Islet precursor cell (in vitro differentiated cells): ENCODE measurements around the gene UBL3.

Experiments used
- DNase-seq: peaks from one replicate; pipeline ENCODE4 v3.0.0-alpha.2; 2018

Gene UBL3

DNA sequence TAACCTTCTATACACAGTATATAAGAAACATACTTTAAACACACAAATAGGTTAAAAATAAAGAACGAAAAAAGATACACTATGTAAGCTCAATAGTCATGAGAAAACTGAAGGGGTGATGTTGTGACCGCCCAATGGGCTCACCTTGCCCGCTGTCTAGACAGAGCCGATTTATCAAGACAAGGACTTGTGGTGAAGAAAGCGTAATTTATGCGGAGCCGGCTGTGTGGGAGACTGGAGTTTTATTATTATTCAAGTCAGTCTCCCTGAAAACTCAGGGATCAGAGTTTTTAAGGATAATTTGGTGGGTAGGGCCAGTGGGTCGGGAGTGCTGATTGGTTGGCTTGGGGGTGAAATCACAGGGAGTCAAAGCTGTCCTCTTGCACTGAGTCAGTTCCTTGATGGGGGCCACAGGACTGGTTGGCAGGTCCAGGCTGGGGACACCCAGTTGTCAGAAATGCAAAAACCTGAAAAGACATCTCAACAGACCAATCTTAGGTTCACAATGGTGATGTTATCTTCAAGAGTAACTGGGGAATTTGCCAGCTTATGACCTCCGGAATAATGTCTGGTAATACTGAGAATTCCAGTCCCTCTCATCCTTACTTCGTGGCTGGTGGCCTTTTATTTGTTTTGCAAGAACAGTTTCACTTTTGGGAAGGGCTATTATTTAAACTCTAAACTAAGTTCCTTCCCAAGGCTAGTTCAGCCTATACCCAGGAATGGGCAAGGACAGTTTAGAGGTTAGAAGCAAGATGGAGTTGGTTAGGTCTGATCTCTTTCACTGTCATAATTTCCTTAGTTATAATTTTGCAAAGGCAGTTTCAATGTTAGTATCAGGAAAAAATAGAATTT, 96.6 kb downstream of the UBL3 start:
- no peak for DNase-seq

DNA sequence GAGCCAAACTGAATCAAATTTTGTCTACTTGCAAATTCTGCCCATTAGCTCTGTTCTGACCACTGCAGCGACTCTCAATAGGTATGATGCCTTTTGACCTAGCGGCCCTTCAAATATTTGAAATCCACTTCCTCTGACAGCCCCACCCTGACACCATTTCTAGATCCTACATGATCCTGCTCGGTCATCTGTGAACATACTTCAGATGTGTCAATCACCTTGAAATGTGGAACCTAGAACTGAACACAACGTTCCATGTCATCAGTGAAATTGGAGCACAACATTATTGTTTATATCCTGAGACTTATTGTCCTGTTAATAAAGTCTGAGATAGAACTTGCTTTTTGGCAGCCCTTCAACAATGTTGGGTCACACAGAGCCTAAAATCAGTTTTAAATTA, 98.2 kb downstream of the UBL3 start:
- no peak for DNase-seq

DNA sequence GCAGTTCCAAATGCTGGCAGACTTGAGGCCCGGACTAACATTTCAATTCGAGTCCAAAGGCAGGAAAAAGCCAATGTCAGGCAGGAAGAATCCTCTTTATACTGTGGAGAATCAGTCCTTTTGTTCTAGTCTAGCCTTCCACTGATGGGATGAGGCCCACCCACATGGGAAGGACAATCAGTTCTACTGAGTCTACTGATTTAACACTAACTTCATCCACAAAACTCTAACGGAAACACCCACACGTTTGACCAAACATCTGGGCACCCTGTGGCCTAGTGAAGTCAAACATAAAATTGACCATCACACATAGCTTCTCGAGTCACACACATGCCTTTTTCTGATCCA, 100.3 kb downstream of the UBL3 start:
- no peak for DNase-seq

DNA sequence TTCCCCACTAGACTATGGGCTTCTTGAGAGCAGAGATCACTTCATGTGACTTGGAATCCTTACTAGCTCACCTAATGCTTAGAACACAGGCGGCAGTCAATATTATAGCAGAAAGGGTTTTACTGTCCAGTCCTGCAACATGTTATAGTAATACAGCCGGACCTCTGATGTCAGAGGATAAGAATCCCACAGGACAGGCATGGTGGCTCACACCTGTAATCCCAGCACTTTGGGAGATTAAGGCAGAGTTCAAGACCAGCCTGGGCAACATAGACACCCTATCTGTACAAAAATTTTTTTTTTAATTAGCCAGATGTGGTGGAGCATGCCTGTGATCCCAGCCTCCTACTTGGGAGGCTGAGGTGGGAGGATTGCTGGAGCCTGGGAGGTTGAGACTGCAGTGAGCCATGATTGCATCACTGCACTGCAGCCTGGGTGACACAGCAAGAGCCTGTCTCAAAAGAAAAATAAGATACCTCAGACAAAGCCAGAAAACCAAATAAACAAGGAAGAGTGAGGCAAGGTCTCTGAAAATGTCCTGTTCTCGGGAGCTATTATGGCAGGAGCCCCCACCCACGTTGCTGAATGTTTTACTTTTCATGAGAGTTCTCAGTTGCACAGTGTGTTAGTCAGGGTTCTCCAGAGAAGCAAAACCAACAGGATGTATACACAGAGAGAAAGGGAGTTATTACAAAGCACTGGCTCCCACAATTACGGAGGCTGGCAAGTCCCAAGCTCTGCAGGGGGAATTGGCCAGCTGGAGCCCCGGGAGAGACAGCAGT, 100.8 kb downstream of the UBL3 start:
- peak; percentile 60 for DNase-seq

DNA sequence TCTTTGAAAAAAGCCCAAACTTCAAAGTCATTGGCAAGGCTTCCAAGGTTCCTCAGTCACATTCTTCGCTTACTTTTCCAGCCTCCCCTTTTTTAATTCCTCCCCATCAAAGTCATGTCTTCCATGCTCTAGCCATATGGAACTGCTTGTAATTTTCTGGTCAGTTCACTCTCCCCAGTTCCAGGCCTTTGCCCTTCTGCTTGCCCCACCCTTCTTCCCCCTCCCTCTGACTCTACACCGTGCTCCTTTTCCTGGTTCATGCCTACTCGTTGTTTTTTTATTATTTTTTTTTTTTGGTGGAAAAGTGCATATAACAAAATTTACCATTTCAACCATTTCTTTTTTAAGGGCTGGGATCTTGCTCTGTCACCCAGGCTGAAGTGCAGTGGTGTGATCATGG, 102.3 kb downstream of the UBL3 start:
- no peak for DNase-seq

DNA sequence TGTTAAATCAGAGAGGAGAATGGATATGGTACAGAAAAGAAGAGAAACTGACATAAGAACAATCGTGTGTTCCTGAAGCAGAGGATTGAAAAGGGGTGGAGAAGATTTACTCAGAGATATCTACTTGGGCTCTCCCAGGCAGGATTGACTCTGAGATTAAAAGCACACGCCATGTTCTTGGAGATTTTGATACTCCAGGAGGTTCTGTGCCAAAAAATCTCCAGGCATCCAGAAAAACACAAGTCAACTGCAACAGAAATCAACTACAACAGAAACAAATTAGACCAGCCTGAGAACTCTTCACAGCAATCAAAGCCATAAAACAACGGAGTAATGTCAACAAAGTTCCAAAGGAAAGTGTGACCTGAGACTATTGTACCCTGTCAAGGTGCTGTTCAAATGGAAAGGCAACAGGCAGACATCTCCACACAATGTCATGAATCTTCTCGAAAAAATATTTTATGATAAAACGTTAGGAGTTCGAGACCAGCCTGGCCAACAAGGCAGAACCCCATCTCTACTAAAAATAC, 104.2 kb downstream of the UBL3 start:
- DNase-seq, result no peak

DNA sequence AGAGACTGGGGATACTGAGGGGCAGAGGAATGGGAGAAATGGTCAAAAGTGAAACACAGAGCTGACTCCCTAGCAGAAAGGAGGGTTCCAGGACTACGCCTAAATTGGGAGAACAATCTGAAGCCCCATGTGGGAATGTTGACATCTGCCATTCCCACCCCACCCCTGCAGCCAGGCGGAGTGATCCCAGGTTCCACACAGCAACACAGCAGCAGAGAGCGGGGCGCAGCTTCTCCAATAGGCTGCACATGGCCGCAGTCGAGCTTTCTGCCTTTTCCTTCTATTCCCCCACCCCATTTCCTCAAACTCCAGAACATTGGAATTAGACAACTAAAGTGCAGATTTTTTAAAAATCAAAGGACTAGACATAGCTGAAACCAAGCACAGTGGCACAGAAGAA, 104.7 kb downstream of the UBL3 start:
- no peak for DNase-seq

DNA sequence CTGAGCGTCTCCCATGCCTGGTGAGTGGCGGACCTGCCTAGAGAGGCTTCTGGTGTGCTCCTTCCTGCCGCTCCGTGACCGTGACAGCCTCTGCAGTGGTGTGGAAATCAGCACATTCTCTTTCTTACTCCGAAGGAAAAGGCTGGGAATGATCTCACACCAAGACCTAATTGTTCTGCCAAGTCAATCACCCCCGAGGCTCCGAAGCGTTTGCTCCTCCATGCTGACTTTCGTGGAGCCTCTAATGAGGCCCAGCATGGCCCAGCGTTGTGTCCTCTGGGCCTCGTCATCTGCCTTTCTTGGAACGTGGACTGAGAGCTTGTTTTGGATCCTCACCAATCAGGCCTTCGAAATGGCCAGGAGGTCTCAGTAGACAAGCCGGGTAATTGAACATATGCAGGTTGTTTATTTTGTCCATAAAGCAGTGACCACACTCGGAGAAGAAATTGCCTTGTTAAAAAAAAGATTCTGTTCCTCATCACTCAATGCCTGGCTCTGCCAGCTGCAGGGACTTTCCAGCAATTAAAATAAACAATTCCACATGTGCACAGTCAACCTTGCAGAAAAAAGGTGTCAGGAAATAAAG, 107.1 kb downstream of the UBL3 start:
- no peak for DNase-seq

DNA sequence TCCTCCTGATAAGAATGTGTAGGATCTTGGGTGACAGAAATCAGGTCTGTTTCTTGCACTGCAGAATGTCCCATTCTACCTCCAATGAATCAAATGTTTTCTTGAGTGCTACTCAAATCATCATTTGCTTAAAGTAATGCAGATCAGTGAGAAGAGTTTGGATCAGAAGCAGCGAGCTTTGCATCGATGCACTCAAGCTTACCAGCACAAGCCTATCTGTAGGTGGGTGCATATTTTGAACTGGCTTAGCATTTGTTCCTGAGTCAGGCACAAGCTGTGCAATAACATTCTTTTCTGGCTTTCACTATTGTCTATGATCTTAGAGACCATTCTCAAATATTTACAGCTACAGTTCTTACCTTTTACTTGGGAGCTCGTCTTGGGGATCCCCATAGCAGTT, 109.5 kb downstream of the UBL3 start:
- no peak for DNase-seq

DNA sequence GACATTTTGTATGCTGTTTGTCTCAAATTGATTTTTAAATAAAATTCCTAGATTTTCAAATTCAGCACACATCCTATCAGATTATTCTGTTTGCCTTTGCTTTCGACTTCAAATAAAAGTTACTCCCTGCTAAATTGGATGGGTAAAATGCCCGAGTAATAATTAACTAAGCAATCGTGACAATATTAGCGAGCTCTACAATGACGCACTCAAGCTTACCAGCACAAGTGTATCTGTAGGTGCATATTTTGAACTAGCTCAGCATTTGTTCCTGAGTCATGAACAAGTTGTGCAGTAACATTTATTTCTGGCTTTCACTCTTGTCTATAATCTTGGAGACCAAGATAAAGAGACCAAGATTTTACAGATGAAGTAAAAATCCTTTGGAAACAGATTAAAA, 113.4 kb downstream of the UBL3 start:
- DNase-seq, result no peak

DNA sequence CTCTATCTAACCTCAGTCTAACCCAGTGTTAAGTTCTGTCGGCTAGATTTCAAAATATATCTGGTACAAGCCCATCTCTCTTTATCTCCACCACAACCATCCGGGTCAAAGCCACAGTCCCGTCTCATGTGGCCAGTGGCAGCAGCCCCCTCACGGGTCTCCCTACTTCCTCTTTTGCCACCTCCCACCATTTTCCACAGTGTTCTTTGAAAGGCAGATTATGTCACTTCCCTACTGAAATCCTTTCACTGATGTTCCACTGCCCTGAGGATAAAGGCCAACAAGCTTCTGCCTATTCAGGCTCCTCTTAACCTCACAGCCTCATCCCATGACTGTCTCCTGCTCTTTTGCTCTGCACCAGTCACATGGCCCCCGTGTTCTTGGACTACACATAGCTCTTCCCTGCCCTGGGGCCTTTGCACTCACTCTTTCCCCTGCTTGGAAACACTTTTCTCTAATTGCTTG, 117.2 kb downstream of the UBL3 start:
- DNase-seq, result peak; percentile 98

DNA sequence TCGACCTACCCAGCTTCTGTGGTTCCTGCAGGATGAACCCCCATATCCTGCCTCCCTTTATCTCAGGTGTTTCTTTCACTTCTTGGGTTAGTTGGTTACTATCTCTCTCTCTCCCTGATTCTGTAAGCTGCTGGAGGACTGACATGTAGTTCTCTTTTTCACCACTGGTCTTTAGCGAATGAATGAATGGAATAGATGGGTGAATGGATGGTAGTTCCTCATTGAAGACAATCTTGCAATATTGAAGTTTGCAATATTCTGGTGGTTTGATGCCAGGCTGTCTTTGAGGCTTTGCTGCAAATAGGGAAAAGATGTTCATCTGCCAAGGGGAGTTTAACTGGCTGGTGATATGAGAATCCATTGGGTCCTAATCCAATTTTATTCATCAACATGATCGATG, 120.2 kb downstream of the UBL3 start:
- no peak for DNase-seq

DNA sequence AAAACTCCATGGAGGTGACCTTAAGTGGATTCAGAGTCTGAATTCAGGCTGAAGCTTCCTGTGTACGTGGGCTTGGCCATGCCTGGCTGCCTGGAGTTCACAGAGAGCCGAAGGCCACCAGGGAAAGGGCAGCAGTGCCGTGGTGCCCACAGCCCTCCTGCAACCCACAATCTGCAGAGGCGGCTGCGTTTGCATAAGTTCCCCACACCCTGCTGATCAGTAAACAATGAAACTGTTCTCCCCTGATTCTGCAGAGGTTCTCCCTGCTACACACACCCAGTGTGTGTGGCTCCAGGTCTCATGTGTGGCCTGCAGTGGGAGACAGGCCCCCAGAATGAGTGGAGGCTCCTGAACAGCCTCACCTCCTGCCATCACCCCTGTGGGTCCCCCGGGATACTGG, 128.0 kb downstream of the UBL3 start:
- DNase-seq, result no peak

DNA sequence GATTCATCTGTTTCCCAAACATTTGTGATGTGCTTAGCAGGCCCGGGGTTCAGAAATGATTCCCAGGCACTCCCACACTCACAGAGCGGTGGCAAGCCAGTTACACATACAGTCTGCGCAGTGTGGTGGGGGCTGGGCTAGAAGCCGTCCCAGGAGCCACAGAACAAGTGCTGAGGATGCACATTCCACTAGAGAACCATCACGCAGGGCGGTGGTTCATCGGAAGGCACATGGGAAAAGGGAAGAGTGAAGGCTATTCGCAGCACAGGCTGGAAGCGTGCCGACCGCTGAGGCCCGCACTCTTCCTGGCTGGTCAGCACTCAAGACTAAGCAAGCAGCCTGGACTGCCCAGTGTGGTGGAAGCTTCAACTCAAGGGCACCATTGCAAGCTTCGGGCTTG, 128.7 kb downstream of the UBL3 start:
- no peak for DNase-seq

DNA sequence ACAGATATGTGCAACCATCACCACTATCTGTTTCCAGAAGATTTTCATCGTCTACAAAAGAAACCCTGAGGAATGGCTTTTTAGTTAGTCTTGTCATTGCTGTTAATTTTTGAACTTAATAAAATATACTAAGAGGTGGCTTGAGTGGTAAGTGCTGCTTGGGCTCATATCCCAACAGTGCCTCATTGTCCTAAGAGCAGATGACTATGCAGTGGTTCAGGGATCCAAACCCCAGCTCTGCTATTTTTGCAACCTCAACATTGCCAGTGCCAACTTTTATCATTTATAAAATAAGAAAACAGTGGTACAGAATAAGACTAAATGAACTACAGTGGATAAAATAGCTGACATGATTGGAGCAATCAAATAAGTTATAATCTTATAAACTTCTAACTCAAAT, 131.7 kb downstream of the UBL3 start:
- DNase-seq, result no peak

DNA sequence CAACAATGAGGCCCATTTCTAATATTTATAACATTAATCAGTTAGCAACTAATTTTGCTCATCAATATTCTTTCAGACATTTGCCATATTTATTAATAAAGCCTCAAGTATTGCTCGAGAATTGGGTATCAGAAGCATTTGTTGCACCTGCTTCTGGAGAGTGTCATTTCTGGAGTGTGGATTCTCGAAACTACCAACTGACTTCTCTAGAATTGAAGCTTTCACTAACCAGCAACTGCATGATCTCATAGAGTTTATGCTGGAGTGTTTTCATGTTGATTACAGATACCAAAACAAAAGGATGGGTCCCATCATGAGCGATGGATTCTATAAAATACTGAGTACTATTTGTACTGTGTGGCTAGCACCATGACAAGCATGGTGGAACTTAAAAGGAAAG, 133.9 kb downstream of the UBL3 start:
- no peak for DNase-seq
